K562 (cell line): ENCODE measurements around the gene CD109. TPM values are rescaled to one million over a fixed set of nuclear protein-coding genes. Genes with fewer than 3 reads are reported as not detected.

Experiments used
- CGGBP1 ChIP-seq: fragments of 250-450 bp; sonication (Bioruptor Pico); IDR thresholded peaks from 2 replicates; pipeline ENCODE4 v1.9.0; 2021; ENCODE audit warnings: mild to moderate bottlenecking
- CREB1 ChIP-seq, 2 experiments: sonication (generic) in 1 of 2; formaldehyde crosslinking in 1 of 2; IDR thresholded peaks; 2 replicates each; pipeline versions ENCODE4 v1.6.1 to v1.8.0; 2012 to 2022; ENCODE audit warnings: inconsistent platforms in 1 of 2, mild to moderate bottlenecking in 1 of 2, missing genetic modification reagents in 1 of 2, moderate library complexity in 1 of 2
- E2F3 ChIP-seq: fragments of 250-450 bp; sonication (Bioruptor Pico); IDR thresholded peaks from 2 replicates; pipeline ENCODE4 v1.4.0; 2020; ENCODE audit warnings: mild to moderate bottlenecking
- MCM3 ChIP-seq: fragments of 450-650 bp; IDR thresholded peaks from 2 replicates; pipeline ENCODE4 v1.6.1; 2016
- MYNN ChIP-seq, 2 experiments: sonication (generic); formaldehyde crosslinking in 1 of 2; IDR thresholded peaks; 2 replicates each; pipeline versions ENCODE4 v1.5.0 to v1.6.1; 2016 to 2020; ENCODE audit warnings: antibody characterized with exemption in 1 of 2, missing genetic modification reagents in 1 of 2
- NFIC ChIP-seq: fragments of 450-650 bp; IDR thresholded peaks from 2 replicates; pipeline ENCODE4 v1.6.1; 2017; ENCODE audit warnings: mild to moderate bottlenecking, inconsistent platforms
- SOX6 ChIP-seq: fragments of 450-650 bp; IDR thresholded peaks from 2 replicates; pipeline ENCODE4 v1.6.1; 2014; ENCODE audit warnings: mild to moderate bottlenecking
- SP1 ChIP-seq: sonication (generic); formaldehyde crosslinking; IDR thresholded peaks from 2 replicates; pipeline ENCODE4 v1.8.1; 2022; ENCODE audit warnings: mild to moderate bottlenecking, missing genetic modification reagents
- USF2 ChIP-seq: sonication (generic); formaldehyde crosslinking; IDR thresholded peaks from 2 replicates; pipeline ENCODE4 v1.5.0; 2020; ENCODE audit warnings: missing genetic modification reagents
- ZBED1 ChIP-seq: IDR thresholded peaks from 2 replicates; pipeline ENCODE4 v1.6.1; 2014
- ZFP36 ChIP-seq: fragments of 150-350 bp; IDR thresholded peaks from 2 replicates; pipeline ENCODE4 v1.6.1; 2018; ENCODE audit warnings: low read length, low read depth; ENCODE audit not compliant: partially characterized antibody
- ZNF12 ChIP-seq: sonication (generic); formaldehyde crosslinking; IDR thresholded peaks from 2 replicates; pipeline ENCODE4 v1.4.0; 2020; ENCODE audit warnings: mild to moderate bottlenecking, missing genetic modification reagents
- ZNF146 ChIP-seq: IDR thresholded peaks from one replicate; pipeline ENCODE4 v1.6.1; 2018; ENCODE audit warnings: missing compliant biosample characterization; ENCODE audit not compliant: unreplicated experiment
- ZNF24 ChIP-seq: fragments of 450-650 bp; IDR thresholded peaks from 2 replicates; pipeline ENCODE4 v1.6.1; 2016
- polyA plus RNA-seq, 8 experiments: library from polyadenylated mRNA; depleted of rRNA in 4 of 8; stranded (reverse) in 5 of 8; unstranded in 3 of 8; fragments of >200 nt; fragmentation: Nextera tagmentation in 2 of 8; fragmentation: Illumina TruSeq in 1 of 8; extraction: Ambion mirVana in 2 of 8; extraction: Trizol in 1 of 8; gene quantifications; 2 replicates each; pipeline versions ENCODE4 v1.2.1 to v1.2.3, GENCODE V29; 2011 to 2014; ENCODE audit warnings: inconsistent platforms in 1 of 8, missing spikeins in 1 of 8
- total RNA-seq, 7 experiments: library from RNA; depleted of rRNA in 6 of 7; stranded (reverse); fragments of >200 nt in 6 of 7; fragmentation: Illumina TruSeq in 2 of 7; extraction: Trizol in 2 of 7; gene quantifications; 2 replicates each; pipeline versions ENCODE4 v1.2.1 to v1.2.3, GENCODE V29; 2011 to 2021; ENCODE audit warnings: low replicate concordance in 1 of 7
- TF ChIP-seq, protein P1 (sequence below), 3 experiments: fragments of 200-800 bp in 1 of 3; sonication (Bioruptor generic) in 1 of 3; sonication (generic) in 1 of 3; formaldehyde crosslinking in 1 of 3; IDR thresholded peaks; 2 replicates each; pipeline versions ENCODE4 v1.6.1 to v1.8.0; 2016 to 2022; ENCODE audit warnings: mild to moderate bottlenecking in 2 of 3, missing compliant biosample characterization in 2 of 3, missing genetic modification characterization in 2 of 3, missing genetic modification reagents in 1 of 3
- TF ChIP-seq, protein P2 (sequence below): sonication (generic); formaldehyde crosslinking; IDR thresholded peaks from 2 replicates; pipeline ENCODE4 v1.8.0; 2022; ENCODE audit warnings: mild to moderate bottlenecking, missing genetic modification reagents
- TF ChIP-seq, protein P3 (sequence below): fragments of 200-800 bp; sonication (Bioruptor generic); IDR thresholded peaks from 2 replicates; pipeline ENCODE4 v1.6.1; 2017; ENCODE audit warnings: missing genetic modification characterization, missing compliant biosample characterization

The CD109 gene
- total and polyA plus RNA-seq, 9 of the 15 experiments (the other 6 are each of a cell fraction or from before 2014, with no cell fraction given) = under 0.01 to 0.22 (median 0.11) TPM

- TF ChIP-seq SP1 (CRISPR knock-in tag) = peak; percentile 86
- peak; percentile 35; the same call in 1 of the 2 replicates for TF ChIP-seq MYNN (IDR thresholded peaks at IDR 0.05)
- TF ChIP-seq MYNN (CRISPR knock-in tag; IDR thresholded peaks at IDR 0.05) = no peak
- no peak for TF ChIP-seq ZNF146 (CRISPR knock-in tag)
- TF ChIP-seq E2F3 (CRISPR knock-in tag) = no peak
- TF ChIP-seq, protein P1, sequence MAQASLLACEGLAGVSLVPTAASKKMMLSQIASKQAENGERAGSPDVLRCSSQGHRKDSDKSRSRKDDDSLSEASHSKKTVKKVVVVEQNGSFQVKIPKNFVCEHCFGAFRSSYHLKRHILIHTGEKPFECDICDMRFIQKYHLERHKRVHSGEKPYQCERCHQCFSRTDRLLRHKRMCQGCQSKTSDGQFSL (CRISPR knock-in tag; IDR thresholded peaks at IDR 0.05) = no peak
- TF ChIP-seq, protein P1 (tag; IDR thresholded peaks at IDR 0.05) = no peak; a peak in 1 of 4 replicates
- TF ChIP-seq, protein P2, sequence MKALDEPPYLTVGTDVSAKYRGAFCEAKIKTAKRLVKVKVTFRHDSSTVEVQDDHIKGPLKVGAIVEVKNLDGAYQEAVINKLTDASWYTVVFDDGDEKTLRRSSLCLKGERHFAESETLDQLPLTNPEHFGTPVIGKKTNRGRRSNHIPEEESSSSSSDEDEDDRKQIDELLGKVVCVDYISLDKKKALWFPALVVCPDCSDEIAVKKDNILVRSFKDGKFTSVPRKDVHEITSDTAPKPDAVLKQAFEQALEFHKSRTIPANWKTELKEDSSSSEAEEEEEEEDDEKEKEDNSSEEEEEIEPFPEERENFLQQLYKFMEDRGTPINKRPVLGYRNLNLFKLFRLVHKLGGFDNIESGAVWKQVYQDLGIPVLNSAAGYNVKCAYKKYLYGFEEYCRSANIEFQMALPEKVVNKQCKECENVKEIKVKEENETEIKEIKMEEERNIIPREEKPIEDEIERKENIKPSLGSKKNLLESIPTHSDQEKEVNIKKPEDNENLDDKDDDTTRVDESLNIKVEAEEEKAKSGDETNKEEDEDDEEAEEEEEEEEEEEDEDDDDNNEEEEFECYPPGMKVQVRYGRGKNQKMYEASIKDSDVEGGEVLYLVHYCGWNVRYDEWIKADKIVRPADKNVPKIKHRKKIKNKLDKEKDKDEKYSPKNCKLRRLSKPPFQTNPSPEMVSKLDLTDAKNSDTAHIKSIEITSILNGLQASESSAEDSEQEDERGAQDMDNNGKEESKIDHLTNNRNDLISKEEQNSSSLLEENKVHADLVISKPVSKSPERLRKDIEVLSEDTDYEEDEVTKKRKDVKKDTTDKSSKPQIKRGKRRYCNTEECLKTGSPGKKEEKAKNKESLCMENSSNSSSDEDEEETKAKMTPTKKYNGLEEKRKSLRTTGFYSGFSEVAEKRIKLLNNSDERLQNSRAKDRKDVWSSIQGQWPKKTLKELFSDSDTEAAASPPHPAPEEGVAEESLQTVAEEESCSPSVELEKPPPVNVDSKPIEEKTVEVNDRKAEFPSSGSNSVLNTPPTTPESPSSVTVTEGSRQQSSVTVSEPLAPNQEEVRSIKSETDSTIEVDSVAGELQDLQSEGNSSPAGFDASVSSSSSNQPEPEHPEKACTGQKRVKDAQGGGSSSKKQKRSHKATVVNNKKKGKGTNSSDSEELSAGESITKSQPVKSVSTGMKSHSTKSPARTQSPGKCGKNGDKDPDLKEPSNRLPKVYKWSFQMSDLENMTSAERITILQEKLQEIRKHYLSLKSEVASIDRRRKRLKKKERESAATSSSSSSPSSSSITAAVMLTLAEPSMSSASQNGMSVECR = peak; percentile 75
- peak; percentile 45 for TF ChIP-seq CREB1 (IDR thresholded peaks at IDR 0.05)
- peak; percentile 59; the same call in 1 of the 2 replicates for TF ChIP-seq CREB1 (CRISPR knock-in tag; IDR thresholded peaks at IDR 0.05)
- TF ChIP-seq ZNF12 = peak; percentile 71
- TF ChIP-seq ZFP36 = no peak
- TF ChIP-seq NFIC = peak; percentile 25; the same call in 1 of the 2 replicates
- TF ChIP-seq USF2 (CRISPR knock-in tag) = 0 out of 2 replicates have a peak, but pooled peaks have one; percentile 11
- no peak for TF ChIP-seq MCM3
- TF ChIP-seq, protein P3, sequence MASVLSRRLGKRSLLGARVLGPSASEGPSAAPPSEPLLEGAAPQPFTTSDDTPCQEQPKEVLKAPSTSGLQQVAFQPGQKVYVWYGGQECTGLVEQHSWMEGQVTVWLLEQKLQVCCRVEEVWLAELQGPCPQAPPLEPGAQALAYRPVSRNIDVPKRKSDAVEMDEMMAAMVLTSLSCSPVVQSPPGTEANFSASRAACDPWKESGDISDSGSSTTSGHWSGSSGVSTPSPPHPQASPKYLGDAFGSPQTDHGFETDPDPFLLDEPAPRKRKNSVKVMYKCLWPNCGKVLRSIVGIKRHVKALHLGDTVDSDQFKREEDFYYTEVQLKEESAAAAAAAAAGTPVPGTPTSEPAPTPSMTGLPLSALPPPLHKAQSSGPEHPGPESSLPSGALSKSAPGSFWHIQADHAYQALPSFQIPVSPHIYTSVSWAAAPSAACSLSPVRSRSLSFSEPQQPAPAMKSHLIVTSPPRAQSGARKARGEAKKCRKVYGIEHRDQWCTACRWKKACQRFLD (CRISPR knock-in tag) = peak; percentile 68; the same call in 1 of the 2 replicates
- TF ChIP-seq ZBED1 = 0 out of 2 replicates have a peak, but pooled peaks have one; percentile 54
- TF ChIP-seq SOX6 = 0 out of 2 replicates have a peak, but pooled peaks have one; percentile 9
- no peak for TF ChIP-seq CGGBP1
- TF ChIP-seq ZNF24 = peak; percentile 55; the same call in 1 of the 2 replicates
Measured at GRCh38 chr6:73653571-73654424, 42.2 kb upstream of the CD109 start, which contains the start of gene SLC17A5 (continued).
